ENCODE data around the gene OR4F15. TPM values are rescaled to one million over a fixed set of nuclear protein-coding genes. Genes with fewer than 3 reads are reported as not detected.

The OR4F15 gene
- total RNA-seq, 1 experiment from 2014 or later: not detected

DNA sequence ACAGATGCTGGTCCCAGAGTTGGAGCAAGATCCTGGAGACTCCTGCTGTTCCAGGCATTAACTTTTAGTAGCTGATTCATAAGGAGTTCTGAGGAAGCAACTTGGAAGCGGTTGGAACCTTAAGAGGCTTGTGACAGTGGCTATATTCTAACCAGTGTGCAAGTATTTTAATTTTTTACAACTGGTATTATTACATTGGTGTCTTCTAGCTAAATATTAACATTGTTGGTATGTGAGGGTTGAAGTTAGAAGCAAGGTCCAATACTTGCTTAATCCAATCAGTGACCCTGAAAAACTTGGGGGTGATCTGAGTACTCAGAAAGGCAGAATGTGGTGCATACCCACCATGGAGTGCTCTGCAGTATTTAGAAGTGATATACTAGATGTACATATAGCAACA, 1.5 kb upstream of the OR4F15 start:
- Histone ChIP-seq H2AFZ (ENCODE audit: low read depth, low read length, poor library complexity, severe bottlenecking) (no peak overlapping the region), H4K20me1 (ENCODE audit: insufficient read depth) (no peaks in the 10 kb centered on the region), H3K79me2 (ENCODE audit: insufficient read depth, low read length) (no peaks in the 10 kb centered on the region), H3K4me2 (ENCODE audit: low read length) (no peak overlapping the region), H3K9ac (ENCODE audit: low read length) (no peak overlapping the region), H3K27ac (ENCODE audit: low read depth, low read length) (no peak overlapping the region), H3K9me2 (ENCODE audit: insufficient read depth) (no peaks in the 10 kb centered on the region), H3K4me3 (replicated peaks in 1 of 2; ENCODE audit: low read depth in 1 of 2, low read length in 2 of 2) (no peak overlapping the region), H3K36me3 (ENCODE audit: control insufficient read depth in 1 of 2, insufficient read depth in 2 of 2, low read length in 2 of 2) (no peaks in the 10 kb centered on the region), H3K4me1 (ENCODE audit: control insufficient read depth in 1 of 2, insufficient read depth in 2 of 2, low read length in 2 of 2) (no peaks in the 10 kb centered on the region), H3K9me3 (ENCODE audit: control insufficient read depth in 1 of 2, insufficient read depth in 1 of 2, low read depth in 1 of 2, low read length in 2 of 2) (no peaks in the 10 kb centered on the region), H3K27me3 (ENCODE audit: insufficient read depth, low read length) (peaks cover 9% of the 10 kb centered on the region)
- TF ChIP-seq EZH2phosphoT487 (IDR thresholded peaks at IDR 0.05; ENCODE audit: borderline replicate concordance) (no peak), ZFX (IDR thresholded peaks at IDR 0.05) (no peak), SIN3A (IDR thresholded peaks at IDR 0.05; ENCODE audit: low read depth) (no peak), ATF3 (IDR thresholded peaks at IDR 0.05) (no peak), POLR2A (IDR thresholded peaks at IDR 0.05; ENCODE audit: borderline replicate concordance, extremely low read depth, insufficient read depth, insufficient read length) (no peak), FOSL1 (IDR thresholded peaks at IDR 0.05; ENCODE audit: low read depth) (no peak), TCF7L2 (IDR thresholded peaks at IDR 0.05; ENCODE audit: borderline replicate concordance, extremely low read depth, insufficient read depth, insufficient read length) (no peak), EGR1 (IDR thresholded peaks at IDR 0.05; ENCODE audit: low read depth) (no peak), YY1 (IDR thresholded peaks at IDR 0.05; ENCODE audit: extremely low read depth, insufficient replicate concordance, low read depth, low read length) (no peak), CBX3 (IDR thresholded peaks at IDR 0.05; ENCODE audit: low read depth) (no peak), CTCF (IDR thresholded peaks at IDR 0.05 in 2 of 3, conservative IDR thresholded peaks at IDR 0.05 in 1 of 3; ENCODE audit: borderline replicate concordance in 1 of 3, insufficient read depth in 1 of 3, low read depth in 2 of 3, low read length in 2 of 3) (no peak)
- TF ChIP-seq, protein P1, sequence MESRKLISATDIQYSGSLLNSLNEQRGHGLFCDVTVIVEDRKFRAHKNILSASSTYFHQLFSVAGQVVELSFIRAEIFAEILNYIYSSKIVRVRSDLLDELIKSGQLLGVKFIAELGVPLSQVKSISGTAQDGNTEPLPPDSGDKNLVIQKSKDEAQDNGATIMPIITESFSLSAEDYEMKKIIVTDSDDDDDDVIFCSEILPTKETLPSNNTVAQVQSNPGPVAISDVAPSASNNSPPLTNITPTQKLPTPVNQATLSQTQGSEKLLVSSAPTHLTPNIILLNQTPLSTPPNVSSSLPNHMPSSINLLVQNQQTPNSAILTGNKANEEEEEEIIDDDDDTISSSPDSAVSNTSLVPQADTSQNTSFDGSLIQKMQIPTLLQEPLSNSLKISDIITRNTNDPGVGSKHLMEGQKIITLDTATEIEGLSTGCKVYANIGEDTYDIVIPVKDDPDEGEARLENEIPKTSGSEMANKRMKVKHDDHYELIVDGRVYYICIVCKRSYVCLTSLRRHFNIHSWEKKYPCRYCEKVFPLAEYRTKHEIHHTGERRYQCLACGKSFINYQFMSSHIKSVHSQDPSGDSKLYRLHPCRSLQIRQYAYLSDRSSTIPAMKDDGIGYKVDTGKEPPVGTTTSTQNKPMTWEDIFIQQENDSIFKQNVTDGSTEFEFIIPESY (IDR thresholded peaks at IDR 0.05; ENCODE audit: extremely low read depth, insufficient replicate concordance, low read length): no peak
- POLR2A ChIA-PET: no interaction called here
- DNase-seq (ENCODE audit: low read depth, low spot score) (no peak), ATAC-seq (no peak)
- intact Hi-C loops (cut with micrococcal nuclease): no loop called here
- no TSS peak for BruUV-seq (replicated peaks)
- RAD21 ChIA-PET (ENCODE audit: low non-redundant PET in 1 of 2, low total read pairs in 2 of 2, uncharacterized antibody in 2 of 2, unreplicated experiment in 2 of 2): no interaction called here
- CTCF ChIA-PET: no interaction called here

Measured in HCT116 (cell line).